Measurements from ENCODE around the gene MAD2L1. TPM values are rescaled to one million over a fixed set of nuclear protein-coding genes. Genes with fewer than 3 reads are reported as not detected.

MAD2L1 gene
- total RNA-seq, 1 donor from 2014 or later: 75.3 TPM

- intact Hi-C loops (cut with micrococcal nuclease): loop anchor here (2.0 to 5.0 kb wide), 2 partner anchors 494 to 1068 kb away; no protein-coding TSS in a partner anchor
- H3K4me3 Mint-ChIP-seq: no peak overlapping the region
- no peaks in the 10 kb centered on the region for H3K27me3 Mint-ChIP-seq
- H3K27ac Mint-ChIP-seq: no peak overlapping the region
- H3K4me1 Mint-ChIP-seq: peaks cover 2% of the 10 kb centered on the region
- H3K9me3 Mint-ChIP-seq: no peaks in the 10 kb centered on the region
- no peaks in the 10 kb centered on the region for H3K36me3 Mint-ChIP-seq (ENCODE audit: low read depth)
- no peak for DNase-seq
Measured at GRCh38 chr4:120051253-120051652, 15.4 kb downstream of the MAD2L1 start.

- H3K27me3 Mint-ChIP-seq: no peaks in the 10 kb centered on the region
- peak; percentile 93 for DNase-seq
- H3K27ac Mint-ChIP-seq: peak overlapping the region; percentile 26
- peaks cover 2% of the 10 kb centered on the region for H3K4me1 Mint-ChIP-seq
- intact Hi-C loops (cut with micrococcal nuclease): loop anchor here (1.0 to 5.0 kb wide), 4 partner anchors 421 to 1067 kb away; no protein-coding TSS in a partner anchor
- no peaks in the 10 kb centered on the region for H3K36me3 Mint-ChIP-seq (ENCODE audit: low read depth)
- peak overlapping the region; percentile 31 for H3K4me3 Mint-ChIP-seq
- no peaks in the 10 kb centered on the region for H3K9me3 Mint-ChIP-seq
Measured at GRCh38 chr4:120049732-120050494, 16.7 kb downstream of the MAD2L1 start.

- H3K27ac Mint-ChIP-seq: no peak overlapping the region
- no peaks in the 10 kb centered on the region for H3K36me3 Mint-ChIP-seq (ENCODE audit: low read depth)
- H3K9me3 Mint-ChIP-seq: peaks cover 5% of the 10 kb centered on the region
- H3K27me3 Mint-ChIP-seq: peaks cover 5% of the 10 kb centered on the region
- no peaks in the 10 kb centered on the region for H3K4me1 Mint-ChIP-seq
- no peak overlapping the region for H3K4me3 Mint-ChIP-seq
- DNase-seq: no peak
- intact Hi-C loops (cut with micrococcal nuclease): no loop called here
Measured at GRCh38 chr4:120043828-120044227, 22.8 kb downstream of the MAD2L1 start.

GRCh38 chr4:120037411-120037810 lies 29.2 kb downstream of the MAD2L1 start:
- no peak overlapping the region for H3K4me3 Mint-ChIP-seq
- intact Hi-C loops (cut with micrococcal nuclease): no loop called here
- no peaks in the 10 kb centered on the region for H3K4me1 Mint-ChIP-seq
- no peaks in the 10 kb centered on the region for H3K9me3 Mint-ChIP-seq
- H3K36me3 Mint-ChIP-seq (ENCODE audit: low read depth): no peaks in the 10 kb centered on the region
- H3K27ac Mint-ChIP-seq: no peak overlapping the region
- peaks cover 20% of the 10 kb centered on the region for H3K27me3 Mint-ChIP-seq
- DNase-seq: no peak

GRCh38 chr4:120034913-120035312 lies 31.7 kb downstream of the MAD2L1 start:
- H3K27me3 Mint-ChIP-seq: peaks cover 18% of the 10 kb centered on the region
- intact Hi-C loops (cut with micrococcal nuclease): no loop called here
- H3K27ac Mint-ChIP-seq: no peak overlapping the region
- no peaks in the 10 kb centered on the region for H3K36me3 Mint-ChIP-seq (ENCODE audit: low read depth)
- H3K4me1 Mint-ChIP-seq: no peaks in the 10 kb centered on the region
- no peak overlapping the region for H3K4me3 Mint-ChIP-seq
- no peaks in the 10 kb centered on the region for H3K9me3 Mint-ChIP-seq
- DNase-seq: no peak

GRCh38 chr4:120026853-120027252 lies 39.8 kb downstream of the MAD2L1 start:
- H3K4me1 Mint-ChIP-seq: no peaks in the 10 kb centered on the region
- H3K9me3 Mint-ChIP-seq: no peaks in the 10 kb centered on the region
- DNase-seq: no peak
- intact Hi-C loops (cut with micrococcal nuclease): no loop called here
- peaks cover 9% of the 10 kb centered on the region for H3K27me3 Mint-ChIP-seq
- H3K36me3 Mint-ChIP-seq (ENCODE audit: low read depth): no peaks in the 10 kb centered on the region
- H3K27ac Mint-ChIP-seq: no peak overlapping the region
- H3K4me3 Mint-ChIP-seq: no peak overlapping the region

GRCh38 chr4:120025516-120025915 lies 41.1 kb downstream of the MAD2L1 start:
- intact Hi-C loops (cut with micrococcal nuclease): no loop called here
- DNase-seq: no peak

GRCh38 chr4:120018786-120019185 lies 47.9 kb downstream of the MAD2L1 start:
- Mint-ChIP-seq H3K27ac (no peak overlapping the region), H3K27me3 (peaks cover 5% of the 10 kb centered on the region), H3K9me3 (no peaks in the 10 kb centered on the region), H3K4me1 (no peaks in the 10 kb centered on the region), H3K4me3 (no peak overlapping the region), H3K36me3 (ENCODE audit: low read depth) (no peaks in the 10 kb centered on the region)
- no peak for DNase-seq
- intact Hi-C loops (cut with micrococcal nuclease): no loop called here

More at GRCh38 chr4:120025516-120025915, 41.1 kb downstream of the MAD2L1 start:
- Mint-ChIP-seq H3K4me3 (no peak overlapping the region), H3K36me3 (ENCODE audit: low read depth) (no peaks in the 10 kb centered on the region), H3K27me3 (peaks cover 9% of the 10 kb centered on the region), H3K27ac (no peak overlapping the region), H3K4me1 (no peaks in the 10 kb centered on the region), H3K9me3 (no peaks in the 10 kb centered on the region)

GRCh38 chr4:120017939-120018692 lies 48.5 kb downstream of the MAD2L1 start:
- Mint-ChIP-seq H3K4me3 (no peak overlapping the region), H3K27me3 (peaks cover 5% of the 10 kb centered on the region), H3K27ac (no peak overlapping the region), H3K9me3 (no peaks in the 10 kb centered on the region), H3K4me1 (no peaks in the 10 kb centered on the region), H3K36me3 (ENCODE audit: low read depth) (no peaks in the 10 kb centered on the region)
- no peak for DNase-seq
- intact Hi-C loops (cut with micrococcal nuclease): no loop called here

- no peaks in the 10 kb centered on the region for H3K9me3 Mint-ChIP-seq
Measured at GRCh38 chr4:120011725-120012124, 54.9 kb downstream of the MAD2L1 start.

GRCh38 chr4:120010646-120011045 lies 56.0 kb downstream of the MAD2L1 start:
- H3K4me3 Mint-ChIP-seq: no peak overlapping the region
- no peaks in the 10 kb centered on the region for H3K4me1 Mint-ChIP-seq
- no peak for DNase-seq
- H3K27ac Mint-ChIP-seq: no peak overlapping the region
- H3K9me3 Mint-ChIP-seq: no peaks in the 10 kb centered on the region
- no peaks in the 10 kb centered on the region for H3K36me3 Mint-ChIP-seq (ENCODE audit: low read depth)
- intact Hi-C loops (cut with micrococcal nuclease): no loop called here
- peaks cover 1% of the 10 kb centered on the region for H3K27me3 Mint-ChIP-seq

More at GRCh38 chr4:120011725-120012124, 54.9 kb downstream of the MAD2L1 start:
- no peak for DNase-seq
- Mint-ChIP-seq H3K4me1 (no peaks in the 10 kb centered on the region), H3K36me3 (ENCODE audit: low read depth) (no peaks in the 10 kb centered on the region), H3K27me3 (peaks cover 2% of the 10 kb centered on the region), H3K4me3 (no peak overlapping the region), H3K27ac (no peak overlapping the region)
- intact Hi-C loops (cut with micrococcal nuclease): no loop called here

GRCh38 chr4:120009731-120010130 lies 56.9 kb downstream of the MAD2L1 start:
- H3K36me3 Mint-ChIP-seq (ENCODE audit: low read depth): no peaks in the 10 kb centered on the region
- intact Hi-C loops (cut with micrococcal nuclease): no loop called here
- H3K27me3 Mint-ChIP-seq: no peaks in the 10 kb centered on the region
- no peaks in the 10 kb centered on the region for H3K9me3 Mint-ChIP-seq
- no peak for DNase-seq
- H3K27ac Mint-ChIP-seq: no peak overlapping the region
- no peak overlapping the region for H3K4me3 Mint-ChIP-seq
- H3K4me1 Mint-ChIP-seq: no peaks in the 10 kb centered on the region

GRCh38 chr4:120008957-120009356 lies 57.7 kb downstream of the MAD2L1 start:
- no peaks in the 10 kb centered on the region for H3K27me3 Mint-ChIP-seq
- no peak overlapping the region for H3K4me3 Mint-ChIP-seq
- intact Hi-C loops (cut with micrococcal nuclease): no loop called here
- no peak overlapping the region for H3K27ac Mint-ChIP-seq
- H3K9me3 Mint-ChIP-seq: no peaks in the 10 kb centered on the region
- no peak for DNase-seq
- H3K36me3 Mint-ChIP-seq (ENCODE audit: low read depth): no peaks in the 10 kb centered on the region
- H3K4me1 Mint-ChIP-seq: no peaks in the 10 kb centered on the region

GRCh38 chr4:120007896-120008436 lies 58.7 kb downstream of the MAD2L1 start:
- intact Hi-C loops (cut with micrococcal nuclease): no loop called here
- DNase-seq: no peak
- Mint-ChIP-seq H3K4me3 (no peak overlapping the region), H3K27me3 (no peaks in the 10 kb centered on the region), H3K27ac (no peak overlapping the region), H3K9me3 (no peaks in the 10 kb centered on the region), H3K4me1 (no peaks in the 10 kb centered on the region), H3K36me3 (ENCODE audit: low read depth) (no peaks in the 10 kb centered on the region)
